ENCODE data around the gene ABCG5. TPM values are rescaled to one million over a fixed set of nuclear protein-coding genes. Genes with fewer than 3 reads are reported as not detected.

ABCG5 gene
- total RNA-seq, 4 donors from 2014 or later = not detected

- intact Hi-C loops (cut with DNase I; ENCODE audit: low total_unique reads) (no loop called here), in situ Hi-C loops (cut with MboI; ENCODE audit: low sequenced_read_pairs in 4 of 4) (no loop called here)
- Histone ChIP-seq H3K9me3 (no peaks in the 10 kb centered on the region), H3K4me3 (no peak overlapping the region), H3K36me3 (no peaks in the 10 kb centered on the region), H3K27me3 (no peaks in the 10 kb centered on the region), H3K4me1 (no peaks in the 10 kb centered on the region), H3K27ac (no peak overlapping the region)
- no peak for ATAC-seq
- no peak for DNase-seq
- TF ChIP-seq CTCF (IDR thresholded peaks at IDR 0.05 in 4 of 5, conservative IDR thresholded peaks at IDR 0.05 in 1 of 5) (no peak), POLR2A (IDR thresholded peaks at IDR 0.05) (no peak)
Observed at GRCh38 chr2:43840965-43841364, 2.3 kb upstream of the ABCG5 start.

GRCh38 chr2:43839776-43840564 is 1.3 kb upstream of the ABCG5 start:
- Histone ChIP-seq H3K36me3 (no peaks in the 10 kb centered on the region), H3K27ac (no peak overlapping the region), H3K9me3 (no peaks in the 10 kb centered on the region), H3K27me3 (no peaks in the 10 kb centered on the region), H3K4me1 (no peaks in the 10 kb centered on the region), H3K4me3 (no peak overlapping the region)
- DNase-seq (no peak), ATAC-seq (no peak)
- in situ Hi-C loops (cut with MboI; ENCODE audit: low sequenced_read_pairs in 4 of 4) (no loop called here), intact Hi-C loops (cut with DNase I; ENCODE audit: low total_unique reads) (no loop called here)
- TF ChIP-seq POLR2A (IDR thresholded peaks at IDR 0.05) (no peak), CTCF (IDR thresholded peaks at IDR 0.05 in 4 of 5, conservative IDR thresholded peaks at IDR 0.05 in 1 of 5) (no peak)

DNA sequence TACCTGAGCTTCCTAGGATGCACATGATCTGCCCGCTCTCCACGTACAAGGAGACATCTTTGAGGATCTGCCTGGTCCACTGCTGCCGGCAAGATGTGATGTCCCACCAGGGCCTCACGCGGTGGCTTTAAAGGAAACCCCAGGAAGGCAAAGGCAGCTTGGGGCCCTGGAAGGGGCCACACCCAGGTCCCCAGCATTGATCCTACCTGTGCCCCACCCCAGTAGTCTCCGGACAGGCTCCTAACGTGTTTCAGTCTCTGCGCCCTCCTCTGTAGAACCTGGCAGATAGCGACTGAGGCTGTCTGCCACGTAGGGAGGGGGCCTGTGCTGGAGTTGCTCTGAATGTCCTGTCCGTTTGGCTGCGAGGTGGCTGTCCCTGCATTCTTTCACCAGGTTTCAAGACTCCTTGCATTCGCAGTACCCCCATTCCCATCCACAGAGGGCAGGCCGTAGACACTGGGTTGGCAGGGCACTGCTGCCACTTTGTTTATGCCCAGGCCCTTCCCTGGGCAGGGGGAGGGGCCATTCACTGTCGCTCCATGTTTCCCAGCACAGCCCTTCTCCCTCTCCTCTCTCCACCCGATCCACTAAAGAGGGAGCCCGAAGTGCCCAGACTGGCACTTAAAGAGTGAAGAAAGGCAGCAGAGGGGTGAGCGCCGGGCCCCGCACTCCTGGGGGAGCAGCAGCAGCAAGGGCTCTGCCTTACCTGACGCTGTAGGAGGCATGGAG is 644 bp downstream of the ABCG5 start:
- Histone ChIP-seq H3K9me3 (no peaks in the 10 kb centered on the region), H3K4me1 (no peaks in the 10 kb centered on the region), H3K4me3 (no peak overlapping the region), H3K27ac (no peak overlapping the region), H3K27me3 (no peaks in the 10 kb centered on the region), H3K36me3 (no peaks in the 10 kb centered on the region)
- no peak for TF ChIP-seq POLR2A (IDR thresholded peaks at IDR 0.05)
- no peak for TF ChIP-seq CTCF (IDR thresholded peaks at IDR 0.05 in 4 of 5, conservative IDR thresholded peaks at IDR 0.05 in 1 of 5)
- in situ Hi-C loops (cut with MboI; ENCODE audit: low sequenced_read_pairs in 4 of 4) (no loop called here), intact Hi-C loops (cut with DNase I; ENCODE audit: low total_unique reads) (no loop called here)
- no peak for DNase-seq
- no peak for ATAC-seq

DNA sequence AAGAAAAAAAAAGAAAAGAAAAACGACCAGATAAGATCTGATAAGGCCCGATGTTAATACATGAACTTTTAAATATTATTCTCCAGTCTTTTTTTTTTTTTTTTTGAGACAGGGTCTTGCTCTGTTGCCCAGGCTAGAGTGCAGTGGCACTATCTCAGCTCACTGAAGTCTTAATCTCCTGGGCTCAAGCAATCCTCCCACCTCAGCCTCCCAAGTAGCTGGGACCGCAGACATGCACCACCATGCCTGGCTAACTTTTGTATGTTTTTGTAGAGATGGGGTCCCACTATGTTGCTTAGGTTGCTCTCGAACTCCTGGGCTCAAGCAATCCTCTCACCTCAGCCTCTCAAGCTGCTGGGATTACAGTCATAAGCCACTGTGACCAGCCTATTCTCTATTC is 1.6 kb downstream of the ABCG5 start:
- H3K4me3 ChIP-seq = no peak overlapping the region
- in situ Hi-C loops (cut with MboI; ENCODE audit: low sequenced_read_pairs in 4 of 4) (no loop called here), intact Hi-C loops (cut with DNase I; ENCODE audit: low total_unique reads) (no loop called here)
- no peaks in the 10 kb centered on the region for H3K9me3 ChIP-seq
- no peak for DNase-seq
- H3K27ac ChIP-seq = no peak overlapping the region
- H3K36me3 ChIP-seq = no peaks in the 10 kb centered on the region
- H3K4me1 ChIP-seq = no peaks in the 10 kb centered on the region
- no peak for ATAC-seq
- peaks cover under 1 to 2% (median 1%) of the 10 kb centered on the region in 3 donors for H3K27me3 ChIP-seq
- TF ChIP-seq POLR2A (IDR thresholded peaks at IDR 0.05) (no peak), CTCF (IDR thresholded peaks at IDR 0.05 in 4 of 5, conservative IDR thresholded peaks at IDR 0.05 in 1 of 5) (no peak)
